GM12878 (cell line): Measurements from ENCODE around the gene DNAH11. TPM values are rescaled to one million over a fixed set of nuclear protein-coding genes. Genes with fewer than 3 reads are reported as not detected.
"Not testable (repeated sequence)": the region's sequence is repeated elsewhere in the genome, so short reads cannot be mapped to it uniquely, and the experiment has no call there.

ENCODE experiments used
- ATAC-seq: fragments of 200-7000 bp; cut with Tn5 transposase; 3 replicates; pipeline ENCODE4 v1.9.1; 2020; ENCODE audit warnings: mild to moderate bottlenecking, moderate library complexity
- BruUV-seq: library from RNA; stranded (reverse); fragments of 400-500 nt; replicated peaks from 2 replicates; lab custom pipeline; 2021; lab: Mats Ljungman, UMichigan
- CTCF ChIA-PET: fragments of 300-600 bp; sonication (Branson Sonifier 250); formaldehyde crosslinking; extraction: SDS; loops from one replicate; lab custom pipeline; 2021; ENCODE audit warnings: inconsistent platforms; lab: Yijun Ruan, JAX
- POLR2A ChIA-PET: fragments of 350-600 bp; formaldehyde crosslinking; extraction: SDS; loops from one replicate; lab custom pipeline; 2021; ENCODE audit warnings: inconsistent platforms; lab: Charles Lee
- RAD21 ChIA-PET: fragments of 300-600 bp; sonication (Branson Sonifier 250); formaldehyde crosslinking; loops from one replicate; lab custom pipeline; 2023; ENCODE audit warnings: antibody characterized with exemption; ENCODE audit not compliant: unreplicated experiment; lab: Charles Lee
- SMC1A ChIA-PET: fragments of 300-600 bp; sonication (Branson Sonifier 250); formaldehyde crosslinking; loops from one replicate; lab custom pipeline; 2023; ENCODE audit not compliant: unreplicated experiment, uncharacterized antibody; lab: Charles Lee
- DNase-seq: peaks from one replicate; pipeline ENCODE4 v3.0.0-alpha.2; 2011; ENCODE audit warnings: low read depth, low spot score
- FAIRE-seq: peaks from 3 replicates; lab custom pipeline; 2011; peaks lifted over from hg19 to GRCh38; lab: Jason Lieb, UNC
- H2AFZ ChIP-seq: 2 replicates; pipeline ENCODE4 v1.6.0; 2011; ENCODE audit warnings: low read depth, low read length, control low read depth; ENCODE audit not compliant: control insufficient read depth
- H3K27ac ChIP-seq: 2 replicates; pipeline ENCODE4 v1.5.1; 2011; ENCODE audit warnings: control low read depth; ENCODE audit not compliant: control insufficient read depth, insufficient read depth
- H3K27me3 ChIP-seq, 2 experiments: replicated peaks in 1 of 2; 2 replicates each; pipeline versions ENCODE4 v1.6.0 to v1.6.1; 2011; ENCODE audit warnings: low read length in 1 of 2; ENCODE audit not compliant: control insufficient read depth in 2 of 2, insufficient read depth in 2 of 2
- H3K36me3 ChIP-seq, 2 experiments: 2 replicates each; pipeline ENCODE4 v1.5.1; 2011; ENCODE audit warnings: low read length in 1 of 2; ENCODE audit not compliant: control insufficient read depth in 2 of 2, insufficient read depth in 2 of 2
- H3K4me1 ChIP-seq: 2 replicates; pipeline ENCODE4 v1.6.1; 2011; ENCODE audit warnings: mild to moderate bottlenecking, low read length, moderate library complexity, mixed read lengths; ENCODE audit not compliant: control insufficient read depth, insufficient read depth
- H3K4me2 ChIP-seq: 2 replicates; pipeline ENCODE4 v1.6.0; 2011; ENCODE audit warnings: control low read depth; ENCODE audit not compliant: control insufficient read depth, insufficient read depth
- H3K4me3 ChIP-seq: fragments of 200-600 bp; sonication (generic); 2 replicates; pipeline ENCODE4 v1.5.1; 2016
- H3K79me2 ChIP-seq: 2 replicates; pipeline ENCODE4 v1.6.0; 2011; ENCODE audit warnings: low read length; ENCODE audit not compliant: control insufficient read depth, insufficient read depth
- H3K9ac ChIP-seq: 2 replicates; pipeline ENCODE4 v1.8.0; 2011; ENCODE audit warnings: low read length, control low read depth, mixed read lengths; ENCODE audit not compliant: control insufficient read depth, insufficient read depth
- H3K9me3 ChIP-seq: replicated peaks from 3 replicates; pipeline ENCODE4 v1.5.1; 2011; ENCODE audit warnings: mild to moderate bottlenecking, low read length; ENCODE audit not compliant: control insufficient read depth, insufficient read depth
- H4K20me1 ChIP-seq: 2 replicates; pipeline ENCODE4 v1.6.0; 2011; ENCODE audit not compliant: control insufficient read depth, insufficient read depth
- ASH2L ChIP-seq: fragments of 300-600, 200-600 bp; sonication (generic); IDR thresholded peaks from 2 replicates; pipeline ENCODE4 v1.6.1; 2017; ENCODE audit warnings: low read depth, mild to moderate bottlenecking, borderline replicate concordance
- CREM ChIP-seq: IDR thresholded peaks from 2 replicates; pipeline ENCODE4 v1.6.1; 2014; ENCODE audit warnings: antibody characterized with exemption, low read depth
- DPF2 ChIP-seq: fragments of 450-650 bp; IDR thresholded peaks from 2 replicates; pipeline ENCODE4 v1.6.1; 2017; ENCODE audit warnings: mild to moderate bottlenecking
- MEF2A ChIP-seq: IDR thresholded peaks from 2 replicates; pipeline ENCODE4 v1.6.1; 2011; ENCODE audit warnings: low read depth, mild to moderate bottlenecking, low read length, moderate library complexity; ENCODE audit not compliant: insufficient read depth
- MYC ChIP-seq: IDR thresholded peaks from 2 replicates; pipeline ENCODE4 v1.6.1; 2011; ENCODE audit warnings: mild to moderate bottlenecking, low read length, moderate library complexity, inconsistent platforms; ENCODE audit not compliant: insufficient read depth, insufficient replicate concordance, insufficient read length, severe bottlenecking
- NBN ChIP-seq: fragments of 450-650 bp; IDR thresholded peaks from 2 replicates; pipeline ENCODE4 v1.6.1; 2016
- NFYB ChIP-seq: IDR thresholded peaks from 2 replicates; pipeline ENCODE4 v1.6.1; 2011; ENCODE audit warnings: low read depth, mild to moderate bottlenecking, low read length, improper control_type of control experiment, moderate library complexity; ENCODE audit not compliant: insufficient read depth
- RUNX3 ChIP-seq: IDR thresholded peaks from 2 replicates; pipeline ENCODE4 v1.6.1; 2012; ENCODE audit warnings: low read length, inconsistent platforms
- SMARCA5 ChIP-seq: fragments of 450-650 bp; IDR thresholded peaks from 2 replicates; pipeline ENCODE4 v1.6.1; 2017; ENCODE audit warnings: mild to moderate bottlenecking
- SP1 ChIP-seq: IDR thresholded peaks from one replicate; pipeline ENCODE4 v1.6.1; 2011; ENCODE audit warnings: low read depth, low read length
- SREBF2 ChIP-seq: IDR thresholded peaks from 2 replicates; pipeline ENCODE4 v1.6.1; 2012; ENCODE audit warnings: mild to moderate bottlenecking, low read length
- SUPT20H ChIP-seq: IDR thresholded peaks from 2 replicates; pipeline ENCODE4 v1.6.1; 2011; ENCODE audit warnings: low read depth, mild to moderate bottlenecking, low read length, moderate library complexity, borderline replicate concordance; ENCODE audit not compliant: control insufficient read depth
- TAF1 ChIP-seq: IDR thresholded peaks from 2 replicates; pipeline ENCODE4 v1.6.1; 2011; ENCODE audit warnings: mild to moderate bottlenecking, low read depth, low read length, borderline replicate concordance
- ZNF217 ChIP-seq: fragments of 450-650 bp; IDR thresholded peaks from 2 replicates; pipeline ENCODE4 v1.6.1; 2017; ENCODE audit warnings: antibody characterized with exemption, mild to moderate bottlenecking
- ZZZ3 ChIP-seq: IDR thresholded peaks from 2 replicates; pipeline ENCODE4 v1.6.1; 2011; ENCODE audit warnings: low read depth; ENCODE audit not compliant: control insufficient read depth, insufficient read length
- WGBS: methylation state at CpG from one replicate; pipeline ENCODE4 v1.1.6; 2016; ENCODE audit warnings: low lambda C conversion rate; ENCODE audit not compliant: insufficient replicate concordance, insufficient coverage; ENCODE audit errors: missing lambda C conversion rate; 5-methylcytosine and 5-hydroxymethylcytosine counted together
- in situ Hi-C: fragments of 300-500 bp; cut with MboI; formaldehyde crosslinking; loops from 9 replicates; pipeline ENCODE4 v1.14.3; 2018; ENCODE audit warnings: mixed read lengths
- intact Hi-C: fragments of 100-400 bp; cut with micrococcal nuclease; formaldehyde crosslinking; loops from one replicate; pipeline ENCODE4 v1.14.2; 2022; ENCODE audit not compliant: unreplicated experiment
- polyA plus RNA-seq, 11 experiments: library from polyadenylated mRNA; depleted of rRNA in 4 of 11; unstranded in 6 of 11; stranded (reverse) in 5 of 11; fragments of >200 nt; fragmentation: Nextera tagmentation in 4 of 11; fragmentation: Illumina TruSeq in 1 of 11; extraction: Ambion mirVana in 4 of 11; extraction: Trizol in 1 of 11; gene quantifications; 1 replicate in 1 of 11; 2 replicates in 10 of 11; pipeline versions ENCODE4 v1.2.1 to v1.2.3, GENCODE V29; 2011 to 2016; ENCODE audit warnings: inconsistent platforms in 2 of 11, missing spikeins in 2 of 11, low read depth in 1 of 11
- total RNA-seq, 4 experiments: library from RNA; depleted of rRNA in 3 of 4; stranded (reverse); fragments of >200 nt in 3 of 4; fragmentation: Illumina TruSeq in 1 of 4; extraction: Trizol in 1 of 4; gene quantifications; 2 replicates each; pipeline versions ENCODE4 v1.2.1 to v1.2.3, GENCODE V29; 2013 to 2021

DNAH11 gene
- total and polyA plus RNA-seq, 10 of the 15 experiments (the other 5 are each of a cell fraction or from before 2014, with no cell fraction given), result 0.03 to 0.56 (median 0.10) TPM

DNA sequence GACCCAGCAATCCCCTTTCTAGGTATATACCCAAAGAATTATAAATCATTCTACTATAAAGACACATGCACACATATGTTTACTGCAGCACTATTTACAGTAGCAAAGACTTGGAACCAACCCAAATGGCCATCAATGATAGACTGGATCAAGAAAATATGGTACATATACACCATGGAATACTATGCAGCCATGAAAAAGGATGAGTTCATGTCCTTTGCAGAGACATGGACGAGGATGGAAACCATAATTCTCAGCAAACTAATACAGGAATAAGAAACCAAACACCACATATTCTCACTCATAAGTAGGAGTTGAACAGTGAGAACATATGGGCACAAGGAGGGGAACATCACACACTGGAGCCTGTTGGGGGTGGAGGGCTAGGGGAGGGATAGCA is 157.7 kb downstream of the DNAH11 start:
- H2AFZ ChIP-seq, H4K20me1 ChIP-seq, FAIRE-seq, H3K4me2 ChIP-seq, H3K27ac ChIP-seq, H3K4me3 ChIP-seq, H3K4me1 ChIP-seq, H3K79me2 ChIP-seq, intact Hi-C loops, H3K9me3 ChIP-seq, RAD21 ChIA-PET, POLR2A ChIA-PET, H3K9ac ChIP-seq, BruUV-seq, SMC1A ChIA-PET, DNase-seq, H3K27me3 ChIP-seq, ATAC-seq, in situ Hi-C loops, H3K36me3 ChIP-seq, CTCF ChIA-PET: not testable (repeated sequence)
- 0% methylated on average over 1 of the region's 1 CpG for WGBS

DNA sequence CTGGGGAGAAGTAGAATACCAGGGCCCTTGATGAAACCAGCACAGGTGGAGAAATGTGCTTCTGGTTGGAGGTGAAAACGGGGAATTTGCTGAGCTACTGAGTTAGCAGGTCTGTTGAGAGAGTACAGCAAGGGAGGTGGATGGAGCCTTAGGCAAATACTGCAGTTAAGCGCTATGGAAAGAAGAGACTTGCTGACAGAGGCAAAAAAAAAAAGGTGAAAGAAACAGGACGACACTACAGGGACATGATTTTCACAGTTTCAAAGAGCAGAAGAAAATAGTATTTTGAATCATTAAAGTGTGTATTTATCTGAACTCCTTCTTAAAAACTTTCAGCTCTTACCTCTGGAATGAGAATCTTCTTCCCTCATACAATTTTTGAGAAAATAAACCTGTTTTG is 159.5 kb downstream of the DNAH11 start:
- 16% methylated on average over 3 of the region's 3 CpGs for WGBS
- ATAC-seq (no peak), FAIRE-seq (no peak), DNase-seq (no peak)
- no peaks in the 10 kb centered on the region for H3K79me2 ChIP-seq
- POLR2A ChIA-PET, result interaction anchor here (0.7 kb wide), 1 partner anchor 580 kb away, joined by 3 read pairs; no protein-coding TSS in a partner anchor
- in situ Hi-C loops, result no loop called here
- TF ChIP-seq MYC (no peak), SP1 (no peak), DPF2 (no peak), SMARCA5 (no peak), SREBF2 (no peak), MEF2A (no peak), ZZZ3 (no peak), CREM (no peak), ZNF217 (no peak), RUNX3 (no peak), TAF1 (no peak), NFYB (no peak), NBN (no peak), ASH2L (no peak), SUPT20H (no peak)
- TF ChIP-seq, all 136 proteins: peak for 0
- Histone ChIP-seq H3K4me2 (no peak overlapping the region), H3K36me3 (no peaks in the 10 kb centered on the region), H3K27ac (no peak overlapping the region), H3K4me3 (no peak overlapping the region), H3K9ac (no peak overlapping the region), H3K27me3 (no peaks in the 10 kb centered on the region), H3K9me3 (no peaks in the 10 kb centered on the region), H4K20me1 (no peaks in the 10 kb centered on the region), H2AFZ (no peak overlapping the region), H3K4me1 (no peaks in the 10 kb centered on the region)
- no TSS peak for BruUV-seq
- intact Hi-C loops, result no loop called here
- ChIA-PET CTCF (interaction anchor here (0.6 kb wide), 2 partner anchors 29 to 32 kb away, joined by 3 read pairs; no protein-coding TSS in a partner anchor), SMC1A (interaction anchor here (0.7 kb wide), 1 partner anchor 13 kb away, joined by 3 read pairs; no protein-coding TSS in a partner anchor), RAD21 (no interaction called here)
